GM12874 (cell line): ENCODE measurements around the gene NME9.

Source experiments
- CTCF ChIP-seq: IDR thresholded peaks from 2 replicates; pipeline ENCODE4 v1.5.1; 2011; ENCODE audit warnings: low read depth, mild to moderate bottlenecking, control low read depth, low read length, moderate library complexity; ENCODE audit not compliant: insufficient read depth

Gene NME9

DNA sequence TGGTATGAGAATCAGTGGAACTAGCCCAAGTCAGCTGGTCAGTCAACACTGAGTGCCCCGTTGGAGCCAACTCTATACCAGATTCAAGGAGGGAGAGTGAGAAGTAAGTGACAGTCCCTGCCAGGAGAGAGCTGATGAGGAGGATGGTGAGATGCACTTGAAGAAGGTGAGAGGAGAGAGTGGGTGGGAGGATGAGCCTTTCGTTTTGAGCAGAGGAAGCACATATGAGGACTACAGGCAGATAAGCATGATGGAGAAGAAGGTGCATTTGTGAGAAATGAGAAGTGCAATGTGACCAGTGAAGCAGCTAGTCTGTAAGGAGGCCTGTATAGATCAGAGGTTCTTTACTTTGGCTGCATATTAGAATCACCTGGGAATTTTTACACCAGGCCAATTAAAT, 40.4 kb downstream of the NME9 start:
- no peak for TF ChIP-seq CTCF

DNA sequence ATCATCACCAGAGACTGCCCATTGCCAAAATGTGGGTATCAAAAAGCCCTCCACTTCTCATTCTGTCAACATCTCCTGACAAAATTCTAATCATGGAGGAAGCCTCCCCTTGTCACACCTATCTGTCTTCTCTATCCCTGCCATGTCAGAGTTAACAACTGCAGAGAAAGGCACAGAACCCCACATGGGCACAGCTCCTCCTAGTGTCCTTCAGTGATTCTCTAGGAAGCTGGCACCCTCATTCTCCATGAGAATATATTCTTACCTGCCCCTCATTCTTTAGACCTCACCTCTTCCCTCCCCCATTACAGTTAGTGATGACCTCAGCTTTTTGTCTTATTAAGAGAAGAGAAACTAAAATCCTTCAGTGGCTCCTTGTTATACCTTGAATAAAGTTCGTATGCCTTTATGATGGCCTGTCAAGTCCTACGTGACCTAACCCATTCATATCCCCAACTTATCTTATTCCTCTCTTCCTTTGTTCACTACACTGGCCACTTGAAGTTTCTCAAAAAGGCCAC, 44.6 kb downstream of the NME9 start:
- no peak for TF ChIP-seq CTCF

GRCh38 chr3:138284079-138284478, 45.6 kb downstream of the NME9 start:
- no peak for TF ChIP-seq CTCF

DNA sequence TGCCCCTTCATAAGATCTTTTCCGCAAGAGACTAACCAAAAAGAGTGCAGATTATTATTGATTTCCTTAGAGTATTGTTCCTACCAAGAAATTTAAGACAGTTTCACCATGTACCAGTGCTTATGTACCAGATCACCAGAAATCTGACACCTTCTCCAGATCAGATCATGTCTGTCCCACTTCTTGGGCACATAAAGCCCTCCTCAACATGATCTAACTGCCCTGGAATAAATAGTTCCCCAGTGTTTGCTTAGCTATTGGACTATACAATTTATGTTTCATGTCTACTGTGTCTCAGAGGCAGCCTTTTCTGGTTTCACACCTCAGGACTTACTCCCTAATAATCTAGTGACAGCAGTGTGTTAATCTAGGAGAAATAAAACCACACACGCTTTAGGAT, 46.8 kb downstream of the NME9 start:
- no peak for TF ChIP-seq CTCF

GRCh38 chr3:138281561-138281960, 48.1 kb downstream of the NME9 start:
- TF ChIP-seq CTCF: no peak

DNA sequence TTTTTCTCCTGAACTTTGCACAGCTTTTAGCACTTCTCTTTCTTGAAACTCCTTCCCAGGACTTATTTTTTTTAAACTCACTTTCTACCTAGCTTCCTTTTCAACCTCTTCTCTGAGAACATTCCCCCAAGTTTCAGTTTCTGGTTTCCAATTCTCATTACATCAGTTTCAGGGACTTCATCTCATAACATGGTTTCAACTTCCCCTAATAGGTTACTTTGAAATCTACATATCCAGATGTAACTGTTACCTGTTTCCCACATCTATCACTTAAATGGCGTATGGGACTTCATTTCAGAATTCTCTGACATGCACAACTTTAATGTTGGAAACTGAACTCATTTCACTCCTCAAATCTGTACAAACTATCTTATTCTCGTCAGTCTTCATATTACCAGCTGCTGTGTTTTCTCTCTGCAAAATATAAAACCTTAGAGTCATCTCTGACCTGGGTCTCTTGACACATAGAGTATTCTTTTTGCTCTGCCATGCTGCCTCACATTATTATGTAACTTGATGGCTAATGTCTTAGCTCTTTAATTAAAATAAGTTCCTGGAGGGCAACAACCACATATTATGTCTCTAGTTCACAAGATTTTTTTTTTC, 58.4 kb downstream of the NME9 start:
- no peak for TF ChIP-seq CTCF

DNA sequence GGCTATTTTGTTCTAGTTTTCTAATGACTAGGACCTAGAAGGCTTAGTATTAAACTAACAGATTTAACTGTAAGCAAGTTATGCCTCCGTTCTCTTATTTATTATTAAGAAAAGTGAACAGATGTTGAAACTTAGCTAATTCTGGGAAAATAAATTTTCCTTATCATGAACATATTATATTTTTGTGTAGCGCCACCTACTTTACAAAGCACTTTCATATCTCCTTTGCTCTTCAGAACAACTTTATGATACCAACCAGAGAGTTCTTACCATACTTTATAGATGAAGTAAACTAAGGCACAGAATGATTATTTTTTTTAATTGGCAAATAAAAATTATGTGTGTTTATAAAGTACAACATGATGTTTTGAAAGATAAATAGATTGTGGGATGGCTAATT, 59.4 kb downstream of the NME9 start:
- no peak for TF ChIP-seq CTCF
